ENCODE measurements around the gene SLC13A4. TPM values are rescaled to one million over a fixed set of nuclear protein-coding genes. Genes with fewer than 3 reads are reported as not detected.
A peak's percentile ranks its signal among the peaks of the same experiment; 100 is the strongest.

Gene SLC13A4
- total RNA-seq, 4 donors from 2014 or later: 0.26 TPM; not detected in 3

- Histone ChIP-seq H3K27me3 (no peaks in the 10 kb centered on the region), H3K4me3 (peak overlapping the region; percentile 21 to 29), H3K27ac (peak overlapping the region; percentile 67 to 91), H3K4me1 (no peaks in the 10 kb centered on the region), H3K36me3 (no peaks in the 10 kb centered on the region), H3K9me3 (no peaks in the 10 kb centered on the region)
- DNase-seq: peak; percentile 43 to 49
- intact Hi-C loops (cut with DNase I; ENCODE audit: low total_unique reads): no loop called here
- TF ChIP-seq CTCF (IDR thresholded peaks at IDR 0.05): no peak
Measured at GRCh38 chr7:135757719-135758411, 29.9 kb upstream of the SLC13A4 start.

- H3K4me3 ChIP-seq: no peak overlapping the region
- no peak for DNase-seq
- intact Hi-C loops (cut with DNase I; ENCODE audit: low total_unique reads): no loop called here
- H3K36me3 ChIP-seq: no peaks in the 10 kb centered on the region
- no peaks in the 10 kb centered on the region for H3K27me3 ChIP-seq
- no peaks in the 10 kb centered on the region for H3K4me1 ChIP-seq
- H3K27ac ChIP-seq: peak overlapping the region in 1 of 2 donors; percentile 79
- H3K9me3 ChIP-seq: no peaks in the 10 kb centered on the region
- no peak for TF ChIP-seq POLR2A (IDR thresholded peaks at IDR 0.05)
- TF ChIP-seq CTCF (IDR thresholded peaks at IDR 0.05): no peak
Measured at GRCh38 chr7:135756191-135756590, 28.2 kb upstream of the SLC13A4 start.

- no peaks in the 10 kb centered on the region for H3K27me3 ChIP-seq
Measured at GRCh38 chr7:135755351-135755753, 27.4 kb upstream of the SLC13A4 start.

GRCh38 chr7:135753616-135754413, 25.8 kb upstream of the SLC13A4 start:
- Histone ChIP-seq H3K27ac (no peak overlapping the region), H3K4me3 (no peak overlapping the region), H3K27me3 (no peaks in the 10 kb centered on the region), H3K36me3 (no peaks in the 10 kb centered on the region), H3K4me1 (no peaks in the 10 kb centered on the region), H3K9me3 (no peaks in the 10 kb centered on the region)
- intact Hi-C loops (cut with DNase I; ENCODE audit: low total_unique reads): no loop called here
- no peak for TF ChIP-seq CTCF (IDR thresholded peaks at IDR 0.05)
- no peak for DNase-seq

More at GRCh38 chr7:135755351-135755753, 27.4 kb upstream of the SLC13A4 start:
- H3K9me3 ChIP-seq: no peaks in the 10 kb centered on the region
- H3K4me1 ChIP-seq: no peaks in the 10 kb centered on the region
- H3K27ac ChIP-seq: peak overlapping the region; percentile 41 to 79
- no peak for TF ChIP-seq CTCF (IDR thresholded peaks at IDR 0.05)
- no peak for TF ChIP-seq POLR2A (IDR thresholded peaks at IDR 0.05)
- no peak overlapping the region for H3K4me3 ChIP-seq
- DNase-seq: peak; percentile 69 to 70
- H3K36me3 ChIP-seq: no peaks in the 10 kb centered on the region
- intact Hi-C loops (cut with DNase I; ENCODE audit: low total_unique reads): no loop called here

GRCh38 chr7:135748770-135749169, 20.8 kb upstream of the SLC13A4 start, which contains the start of gene FAM180A:
Gene FAM180A, minus strand, starts transcription at chr7:135748813. Its CDS starts 233 bp downstream, at chr7:135748580.
- peak within 1 kb of the TSS; percentile 83 to 89 for H3K27ac ChIP-seq
- no peaks in the 10 kb centered on the region for H3K4me1 ChIP-seq
- TF ChIP-seq CTCF (IDR thresholded peaks at IDR 0.05): no peak
- TF ChIP-seq POLR2A (IDR thresholded peaks at IDR 0.05): no peak
- no peaks in the 10 kb centered on the region for H3K9me3 ChIP-seq
- H3K27me3 ChIP-seq: no peaks in the 10 kb centered on the region
- peak; percentile 76 to 77 for DNase-seq
- intact Hi-C loops (cut with DNase I; ENCODE audit: low total_unique reads): no loop called here
- peak within 1 kb of the TSS; percentile 8 to 12 for H3K4me3 ChIP-seq
- H3K36me3 ChIP-seq: no peaks in the 10 kb centered on the region

Measured in uterus (tissue), 4 donors.